Esophagus muscularis mucosa (tissue), 4 donors: ENCODE data around the gene ANKRD29.

ENCODE experiments used
- EP300 ChIP-seq: sonication (generic); formaldehyde crosslinking; IDR thresholded peaks from one replicate; pipeline ENCODE4 v1.6.1; 2017; ENCODE audit warnings: antibody characterized with exemption
- POLR2A ChIP-seq: fragments of 450-650 bp; IDR thresholded peaks from one replicate; pipeline ENCODE4 v1.6.1; 2017; ENCODE audit warnings: antibody characterized with exemption, moderate library complexity, mild to moderate bottlenecking, low read depth
- POLR2AphosphoS5 ChIP-seq, 2 donors: sonication (generic); formaldehyde crosslinking; IDR thresholded peaks; one replicate each; pipeline ENCODE4 v1.6.1; 2017; ENCODE audit warnings: antibody characterized with exemption in 2 of 2
- TF ChIP-seq, protein P1 (sequence below), 3 experiments: fragments of 200-600 bp in 2 of 3; fragments of 450-650 bp in 1 of 3; sonication (generic) in 2 of 3; IDR thresholded peaks; one replicate each; pipeline ENCODE4 v1.5.1; 2017 to 2019; ENCODE audit warnings: antibody characterized with exemption in 3 of 3, mild to moderate bottlenecking in 2 of 3, moderate library complexity in 1 of 3

DNA sequence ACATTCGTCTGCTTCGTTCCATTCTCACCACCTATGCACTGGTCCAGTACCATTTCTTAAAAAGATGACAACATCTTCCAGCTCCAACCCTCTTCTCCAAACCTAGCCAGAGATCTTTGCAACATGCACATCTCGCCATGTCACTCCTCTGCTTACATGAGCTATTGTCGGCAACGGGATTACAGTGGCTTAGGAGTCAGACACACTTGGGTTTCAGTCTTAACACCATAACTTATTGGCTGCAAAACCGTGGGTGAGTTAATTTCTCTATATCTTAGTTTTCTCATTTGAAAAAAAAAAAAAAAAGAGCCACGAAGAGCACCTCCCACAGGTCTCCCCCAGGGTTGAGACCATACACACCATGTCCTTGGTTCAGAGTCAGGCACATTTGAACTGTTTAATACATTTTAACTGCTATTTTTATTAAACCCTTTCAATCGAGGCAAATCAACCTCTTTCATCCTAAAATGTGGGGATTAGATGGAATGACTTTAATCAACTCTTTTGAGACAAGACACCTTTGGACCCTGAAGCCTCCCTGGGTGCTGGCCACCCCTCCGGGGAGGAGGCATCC, 889 bp downstream of the ANKRD29 start:
- TF ChIP-seq POLR2A (no peak), EP300 (no peak), POLR2AphosphoS5 (IDR thresholded peaks at IDR 0.05) (no peak)
- TF ChIP-seq, protein P1, sequence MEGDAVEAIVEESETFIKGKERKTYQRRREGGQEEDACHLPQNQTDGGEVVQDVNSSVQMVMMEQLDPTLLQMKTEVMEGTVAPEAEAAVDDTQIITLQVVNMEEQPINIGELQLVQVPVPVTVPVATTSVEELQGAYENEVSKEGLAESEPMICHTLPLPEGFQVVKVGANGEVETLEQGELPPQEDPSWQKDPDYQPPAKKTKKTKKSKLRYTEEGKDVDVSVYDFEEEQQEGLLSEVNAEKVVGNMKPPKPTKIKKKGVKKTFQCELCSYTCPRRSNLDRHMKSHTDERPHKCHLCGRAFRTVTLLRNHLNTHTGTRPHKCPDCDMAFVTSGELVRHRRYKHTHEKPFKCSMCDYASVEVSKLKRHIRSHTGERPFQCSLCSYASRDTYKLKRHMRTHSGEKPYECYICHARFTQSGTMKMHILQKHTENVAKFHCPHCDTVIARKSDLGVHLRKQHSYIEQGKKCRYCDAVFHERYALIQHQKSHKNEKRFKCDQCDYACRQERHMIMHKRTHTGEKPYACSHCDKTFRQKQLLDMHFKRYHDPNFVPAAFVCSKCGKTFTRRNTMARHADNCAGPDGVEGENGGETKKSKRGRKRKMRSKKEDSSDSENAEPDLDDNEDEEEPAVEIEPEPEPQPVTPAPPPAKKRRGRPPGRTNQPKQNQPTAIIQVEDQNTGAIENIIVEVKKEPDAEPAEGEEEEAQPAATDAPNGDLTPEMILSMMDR (IDR thresholded peaks at IDR 0.05), result no peak
